ENCODE measurements around the gene NPTN. TPM values are rescaled to one million over a fixed set of nuclear protein-coding genes. Genes with fewer than 3 reads are reported as not detected.
A peak's percentile ranks its signal among the peaks of the same experiment; 100 is the strongest.

NPTN gene
- polyA plus RNA-seq, 1 donor (not counting 4 experiments of a cell fraction or from before 2014, with no cell fraction given), result 223 TPM

DNA sequence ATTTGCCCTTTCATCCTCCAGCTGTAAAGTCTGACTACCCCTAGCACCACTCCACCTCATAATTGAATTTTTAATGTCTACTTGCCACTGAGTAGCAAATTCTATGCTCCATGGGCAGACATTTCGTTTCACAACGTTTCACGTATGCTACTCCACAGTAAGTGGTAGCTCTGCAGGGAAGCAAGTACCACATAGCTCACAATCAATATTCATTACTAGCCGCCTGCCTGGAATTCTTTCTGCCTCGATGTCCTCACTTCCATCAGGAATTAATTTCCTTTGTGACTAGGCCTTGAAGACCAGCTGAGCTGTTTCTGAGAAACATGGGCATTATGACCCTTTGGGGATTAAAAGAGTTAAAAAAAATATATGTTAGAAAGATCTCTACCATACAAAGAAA lies 15.3 kb downstream of the NPTN start:
- no peak for FAIRE-seq
- Histone ChIP-seq H3K4me2 (ENCODE audit: control insufficient read depth, extremely low read depth, insufficient read depth, low read depth, low read length) (no peak overlapping the region), H4K20me1 (ENCODE audit: control insufficient read depth, extremely low read depth, insufficient read depth, low read length) (peaks cover 14% of the 10 kb centered on the region), H3K9me3 (ENCODE audit: control insufficient read depth, low read depth, low read length) (no peaks in the 10 kb centered on the region), H3K79me2 (ENCODE audit: control insufficient read depth, insufficient read depth, low read length) (peaks cover 99% of the 10 kb centered on the region), H3K4me3 (ENCODE audit: control insufficient read depth in 2 of 3, extremely low read depth in 1 of 3, insufficient read depth in 2 of 3, low read depth in 1 of 3, low read length in 3 of 3) (no peak overlapping the region), H3K27ac (ENCODE audit: control insufficient read depth, insufficient read depth, low read length) (no peak overlapping the region), H3K27me3 (ENCODE audit: control insufficient read depth, extremely low read depth, insufficient read depth, low read length) (no peaks in the 10 kb centered on the region), H3K9me1 (ENCODE audit: control insufficient read depth, extremely low read depth, insufficient read depth, low read length) (peaks cover 2% of the 10 kb centered on the region), H2AFZ (ENCODE audit: control insufficient read depth, low read length) (no peak overlapping the region), H3K9ac (ENCODE audit: control insufficient read depth, extremely low read depth, insufficient read depth, low read length) (no peak overlapping the region), H3K4me1 (ENCODE audit: control insufficient read depth, extremely low read depth, insufficient read depth, low read length) (peaks cover 2% of the 10 kb centered on the region), H3K36me3 (ENCODE audit: control insufficient read depth in 2 of 2, extremely low read depth in 1 of 2, insufficient read depth in 2 of 2, low read length in 2 of 2) (peaks cover 0 to 5% of the 10 kb centered on the region in 2 experiments)
- TF ChIP-seq EZH2 (IDR thresholded peaks at IDR 0.05; ENCODE audit: low read length), result no peak
- TF ChIP-seq, protein P1, sequence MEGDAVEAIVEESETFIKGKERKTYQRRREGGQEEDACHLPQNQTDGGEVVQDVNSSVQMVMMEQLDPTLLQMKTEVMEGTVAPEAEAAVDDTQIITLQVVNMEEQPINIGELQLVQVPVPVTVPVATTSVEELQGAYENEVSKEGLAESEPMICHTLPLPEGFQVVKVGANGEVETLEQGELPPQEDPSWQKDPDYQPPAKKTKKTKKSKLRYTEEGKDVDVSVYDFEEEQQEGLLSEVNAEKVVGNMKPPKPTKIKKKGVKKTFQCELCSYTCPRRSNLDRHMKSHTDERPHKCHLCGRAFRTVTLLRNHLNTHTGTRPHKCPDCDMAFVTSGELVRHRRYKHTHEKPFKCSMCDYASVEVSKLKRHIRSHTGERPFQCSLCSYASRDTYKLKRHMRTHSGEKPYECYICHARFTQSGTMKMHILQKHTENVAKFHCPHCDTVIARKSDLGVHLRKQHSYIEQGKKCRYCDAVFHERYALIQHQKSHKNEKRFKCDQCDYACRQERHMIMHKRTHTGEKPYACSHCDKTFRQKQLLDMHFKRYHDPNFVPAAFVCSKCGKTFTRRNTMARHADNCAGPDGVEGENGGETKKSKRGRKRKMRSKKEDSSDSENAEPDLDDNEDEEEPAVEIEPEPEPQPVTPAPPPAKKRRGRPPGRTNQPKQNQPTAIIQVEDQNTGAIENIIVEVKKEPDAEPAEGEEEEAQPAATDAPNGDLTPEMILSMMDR (optimal IDR thresholded peaks at IDR 0.05 in 1 of 3, IDR thresholded peaks at IDR 0.05 in 1 of 3, conservative IDR thresholded peaks at IDR 0.05 in 1 of 3; ENCODE audit: extremely low read depth in 1 of 3, insufficient read depth in 2 of 3, low read length in 3 of 3), result no peak
- DNase-seq (ENCODE audit: low read depth, low spot score), result no peak
- dilution Hi-C loops (cut with MboI; ENCODE audit: extremely low pct_ligation_motif_present, low sequenced_read_pairs), result no loop called here

GRCh38 chr15:73617301-73617831 lies 15.8 kb downstream of the NPTN start:
- Histone ChIP-seq H3K9me1 (ENCODE audit: control insufficient read depth, extremely low read depth, insufficient read depth, low read length) (peaks cover 2% of the 10 kb centered on the region), H3K9ac (ENCODE audit: control insufficient read depth, extremely low read depth, insufficient read depth, low read length) (no peak overlapping the region), H4K20me1 (ENCODE audit: control insufficient read depth, extremely low read depth, insufficient read depth, low read length) (peaks cover 14% of the 10 kb centered on the region), H3K27me3 (ENCODE audit: control insufficient read depth, extremely low read depth, insufficient read depth, low read length) (no peaks in the 10 kb centered on the region), H3K36me3 (ENCODE audit: control insufficient read depth in 2 of 2, extremely low read depth in 1 of 2, insufficient read depth in 2 of 2, low read length in 2 of 2) (peaks cover 0 to 5% of the 10 kb centered on the region in 2 experiments), H3K4me2 (ENCODE audit: control insufficient read depth, extremely low read depth, insufficient read depth, low read depth, low read length) (no peak overlapping the region), H2AFZ (ENCODE audit: control insufficient read depth, low read length) (no peak overlapping the region), H3K27ac (ENCODE audit: control insufficient read depth, insufficient read depth, low read length) (no peak overlapping the region), H3K9me3 (ENCODE audit: control insufficient read depth, low read depth, low read length) (no peaks in the 10 kb centered on the region), H3K4me3 (ENCODE audit: control insufficient read depth in 2 of 3, extremely low read depth in 1 of 3, insufficient read depth in 2 of 3, low read depth in 1 of 3, low read length in 3 of 3) (no peak overlapping the region), H3K4me1 (ENCODE audit: control insufficient read depth, extremely low read depth, insufficient read depth, low read length) (peaks cover 2% of the 10 kb centered on the region), H3K79me2 (ENCODE audit: control insufficient read depth, insufficient read depth, low read length) (peaks cover 99% of the 10 kb centered on the region)
- FAIRE-seq, result peak; percentile 17
- dilution Hi-C loops (cut with MboI; ENCODE audit: extremely low pct_ligation_motif_present, low sequenced_read_pairs), result no loop called here
- no peak for DNase-seq (ENCODE audit: low read depth, low spot score)
- TF ChIP-seq, protein P1 (optimal IDR thresholded peaks at IDR 0.05 in 1 of 3, IDR thresholded peaks at IDR 0.05 in 1 of 3, conservative IDR thresholded peaks at IDR 0.05 in 1 of 3; ENCODE audit: extremely low read depth in 1 of 3, insufficient read depth in 2 of 3, low read length in 3 of 3), result no peak
- TF ChIP-seq EZH2 (IDR thresholded peaks at IDR 0.05; ENCODE audit: low read length), result no peak

Measured in keratinocyte (primary cell).